WTC11 (cell line): Measurements from ENCODE around the gene MYO5B. TPM values are rescaled to one million over a fixed set of nuclear protein-coding genes. Genes with fewer than 3 reads are reported as not detected.
"Not testable (repeated sequence)": the region's sequence is repeated elsewhere in the genome, so short reads cannot be mapped to it uniquely, and the experiment has no call there.

Experiments used
- ATAC-seq: fragments of 200-7000 bp; cut with Tn5 transposase; 2 replicates; pipeline ENCODE4 v1.10.0; 2021; ENCODE audit warnings: mild to moderate bottlenecking, moderate library complexity
- CTCF ChIA-PET: fragments of 300-600 bp; sonication (Branson Sonifier 250); formaldehyde crosslinking; loops from one replicate; lab custom pipeline; 2021; ENCODE audit warnings: antibody characterized with exemption; lab: Charles Lee
- POLR2A ChIA-PET: fragments of 350-600 bp; sonication (Branson Sonifier 250); formaldehyde crosslinking; loops from one replicate; lab custom pipeline; 2021; ENCODE audit warnings: antibody characterized with exemption; lab: Charles Lee
- DNase-seq: peaks from one replicate; pipeline ENCODE4 v3.0.0; 2021; ENCODE audit warnings: low spot score
- H3K27ac Mint-ChIP-seq: 2 replicates; pipeline ENCODE4 v1.8.0; 2021; ENCODE audit warnings: mixed read lengths
- H3K27me3 Mint-ChIP-seq: 2 replicates; pipeline ENCODE4 v1.8.0; 2021; ENCODE audit warnings: low read depth, mild to moderate bottlenecking, moderate library complexity, mixed read lengths
- H3K36me3 Mint-ChIP-seq: 2 replicates; pipeline ENCODE4 v1.8.0; 2021; ENCODE audit warnings: mixed read lengths
- H3K4me1 Mint-ChIP-seq: 2 replicates; pipeline ENCODE4 v1.8.0; 2022; ENCODE audit warnings: mixed read lengths
- H3K4me3 Mint-ChIP-seq: 2 replicates; pipeline ENCODE4 v1.8.0; 2021; ENCODE audit warnings: mild to moderate bottlenecking, moderate library complexity, mixed read lengths
- H3K9me3 Mint-ChIP-seq: 2 replicates; pipeline ENCODE4 v1.8.0; 2021; ENCODE audit warnings: mixed read lengths
- CBFB ChIP-seq: sonication (generic); formaldehyde crosslinking; IDR thresholded peaks from 2 replicates; pipeline ENCODE4 v1.8.1; 2022; ENCODE audit warnings: mild to moderate bottlenecking, low read depth, missing genetic modification reagents
- CREB1 ChIP-seq: sonication (generic); formaldehyde crosslinking; IDR thresholded peaks from 2 replicates; pipeline ENCODE4 v1.8.0; 2023; ENCODE audit warnings: mild to moderate bottlenecking, missing genetic modification reagents
- CREM ChIP-seq: sonication (generic); formaldehyde crosslinking; IDR thresholded peaks from 2 replicates; pipeline ENCODE4 v1.8.1; 2022; ENCODE audit warnings: mild to moderate bottlenecking, missing genetic modification reagents, moderate library complexity
- ESRRA ChIP-seq: sonication (generic); formaldehyde crosslinking; IDR thresholded peaks from 2 replicates; pipeline ENCODE4 v1.8.1; 2022; ENCODE audit warnings: mild to moderate bottlenecking, missing genetic modification reagents, borderline replicate concordance
- FOXJ3 ChIP-seq: sonication (generic); formaldehyde crosslinking; IDR thresholded peaks from 2 replicates; pipeline ENCODE4 v1.9.0; 2021; ENCODE audit warnings: missing genetic modification reagents, mild to moderate bottlenecking, borderline replicate concordance
- FOXP1 ChIP-seq: sonication (generic); formaldehyde crosslinking; IDR thresholded peaks from 2 replicates; pipeline ENCODE4 v1.8.0; 2022; ENCODE audit warnings: missing genetic modification reagents, mild to moderate bottlenecking, moderate library complexity, borderline replicate concordance
- JAZF1 ChIP-seq: fragments of 250-450 bp; sonication (Bioruptor Pico); IDR thresholded peaks from 2 replicates; pipeline ENCODE4 v1.9.0; 2021; ENCODE audit warnings: moderate library complexity, mild to moderate bottlenecking, inconsistent platforms
- NFATC4 ChIP-seq: fragments of 250-450 bp; sonication (Bioruptor Pico); IDR thresholded peaks from 2 replicates; pipeline ENCODE4 v1.9.0; 2021; ENCODE audit warnings: mild to moderate bottlenecking
- NR3C1 ChIP-seq: sonication (generic); formaldehyde crosslinking; conservative IDR thresholded peaks from 2 replicates; pipeline ENCODE4 v1.8.1; 2023; ENCODE audit warnings: low read depth, mild to moderate bottlenecking, missing genetic modification reagents
- SP1 ChIP-seq: sonication (generic); formaldehyde crosslinking; conservative IDR thresholded peaks from 2 replicates; pipeline ENCODE4 v1.8.1; 2022; ENCODE audit warnings: missing genetic modification reagents
- TEAD4 ChIP-seq: sonication (generic); formaldehyde crosslinking; IDR thresholded peaks from 2 replicates; pipeline ENCODE4 v1.8.0; 2022; ENCODE audit warnings: mild to moderate bottlenecking, missing genetic modification reagents
- TP53 ChIP-seq: sonication (generic); formaldehyde crosslinking; IDR thresholded peaks from 2 replicates; pipeline ENCODE4 v1.8.1; 2023; ENCODE audit warnings: mild to moderate bottlenecking, missing genetic modification reagents
- ZNF121 ChIP-seq: sonication (generic); formaldehyde crosslinking; IDR thresholded peaks from 2 replicates; pipeline ENCODE4 v1.8.0; 2023; ENCODE audit warnings: missing genetic modification reagents
- ZNF138 ChIP-seq: sonication (generic); formaldehyde crosslinking; conservative IDR thresholded peaks from 2 replicates; pipeline ENCODE4 v1.8.1; 2022; ENCODE audit warnings: mild to moderate bottlenecking, moderate library complexity, missing genetic modification reagents
- total RNA-seq: library from RNA; stranded (reverse); gene quantifications from 3 replicates; pipeline ENCODE4 v1.2.3, GENCODE V29; 2021
- TF ChIP-seq, protein P1 (sequence below): sonication (generic); formaldehyde crosslinking; IDR thresholded peaks from 2 replicates; pipeline ENCODE4 v1.8.1; 2023; ENCODE audit warnings: mild to moderate bottlenecking, missing genetic modification reagents, moderate library complexity
- TF ChIP-seq, protein P2 (sequence below): fragments of 250-450 bp; sonication (Bioruptor Pico); IDR thresholded peaks from 2 replicates; pipeline ENCODE4 v1.9.0; 2021; ENCODE audit warnings: mild to moderate bottlenecking

Gene MYO5B
- total RNA-seq, 1 experiment from 2014 or later: 8.7 TPM

DNA sequence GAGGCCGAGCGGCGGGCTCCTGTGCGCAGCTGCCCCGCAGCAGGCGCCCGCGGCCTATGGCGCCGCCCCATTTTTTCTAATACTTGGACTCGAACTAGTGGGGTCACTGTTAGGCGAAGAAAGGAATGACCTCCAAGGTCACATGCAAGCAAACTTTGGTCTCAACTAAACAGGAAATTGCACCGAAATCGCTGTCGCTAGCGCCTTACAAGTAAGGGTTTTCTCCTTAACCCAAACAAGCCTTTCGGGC is 382.0 kb downstream of the MYO5B start:
- Mint-ChIP-seq H3K4me1 (peaks cover 23% of the 10 kb centered on the region), H3K27ac (no peak overlapping the region), H3K27me3 (no peaks in the 10 kb centered on the region), H3K4me3 (peak overlapping the region; percentile 90)
- POLR2A ChIA-PET: no interaction called here
- CTCF ChIA-PET: interaction anchor here (4.2 kb wide), 1 partner anchor 45 kb away, joined by 30 read pairs; no protein-coding TSS in a partner anchor
- DNase-seq: peak; percentile 30
- TF ChIP-seq CREM (CRISPR knock-in tag) (peak; percentile 69; the same call in 1 of the 2 replicates), NR3C1 (CRISPR knock-in tag) (no peak), TP53 (0 out of 2 replicates have a peak, but pooled peaks have one; percentile 13)
- TF ChIP-seq, all 79 proteins: peak for 2
- Mint-ChIP-seq H3K36me3 (peaks cover 27% of the 10 kb centered on the region), H3K9me3 (peaks cover 25% of the 10 kb centered on the region)
- peak; percentile 2 for ATAC-seq

DNA sequence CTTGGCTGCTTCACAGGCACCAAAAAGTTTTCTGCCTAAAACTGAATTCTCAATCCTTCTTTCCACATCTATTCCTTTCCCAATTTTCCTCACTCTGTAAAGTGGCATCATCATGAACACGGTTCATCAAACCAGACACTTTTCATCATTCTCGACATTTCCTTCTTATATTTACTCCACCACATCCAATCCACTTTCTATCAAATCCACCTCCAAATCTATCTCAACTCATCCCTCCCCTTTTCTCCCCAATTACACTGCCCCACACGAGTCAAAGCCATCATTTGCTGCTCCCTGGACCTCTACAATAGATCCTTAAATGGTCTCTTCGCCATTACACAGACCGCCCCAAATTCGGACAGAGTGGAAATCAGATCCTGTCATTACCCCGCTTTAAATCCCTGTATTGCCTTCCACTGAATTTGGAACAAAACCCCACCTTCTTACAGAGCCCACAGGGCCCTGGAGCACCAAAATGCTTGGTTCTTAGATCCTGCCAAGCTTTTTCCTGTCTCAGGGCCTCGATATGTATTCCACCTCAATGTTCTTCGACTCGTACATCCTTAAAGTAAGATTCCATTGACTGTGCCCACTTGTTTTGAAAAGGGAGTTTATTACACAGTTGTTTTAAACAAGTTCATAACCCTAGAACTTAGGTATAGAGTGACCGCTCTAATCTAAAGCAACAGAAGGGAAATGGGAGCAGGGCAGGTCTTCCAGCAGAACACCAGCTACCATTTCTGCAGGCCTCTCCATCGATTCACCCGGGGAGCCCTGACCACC is 382.5 kb downstream of the MYO5B start:
- no peak for DNase-seq
- ATAC-seq: no peak
- Mint-ChIP-seq H3K4me3 (peak overlapping the region; percentile 90), H3K36me3 (peaks cover 29% of the 10 kb centered on the region), H3K4me1 (peaks cover 23% of the 10 kb centered on the region), H3K27me3 (no peaks in the 10 kb centered on the region), H3K27ac (peak overlapping the region; percentile 28), H3K9me3 (peaks cover 29% of the 10 kb centered on the region)
- ChIA-PET CTCF (interaction anchor here (0.9 to 4.2 kb wide), 3 partner anchors 46 to 302 kb away, joined by 3 to 30 read pairs (median 5); no protein-coding TSS in a partner anchor), POLR2A (no interaction called here)
- TF ChIP-seq JAZF1 (CRISPR knock-in tag): no peak
- 0 out of 2 replicates have a peak, but pooled peaks have one; percentile 14 for TF ChIP-seq TEAD4

DNA sequence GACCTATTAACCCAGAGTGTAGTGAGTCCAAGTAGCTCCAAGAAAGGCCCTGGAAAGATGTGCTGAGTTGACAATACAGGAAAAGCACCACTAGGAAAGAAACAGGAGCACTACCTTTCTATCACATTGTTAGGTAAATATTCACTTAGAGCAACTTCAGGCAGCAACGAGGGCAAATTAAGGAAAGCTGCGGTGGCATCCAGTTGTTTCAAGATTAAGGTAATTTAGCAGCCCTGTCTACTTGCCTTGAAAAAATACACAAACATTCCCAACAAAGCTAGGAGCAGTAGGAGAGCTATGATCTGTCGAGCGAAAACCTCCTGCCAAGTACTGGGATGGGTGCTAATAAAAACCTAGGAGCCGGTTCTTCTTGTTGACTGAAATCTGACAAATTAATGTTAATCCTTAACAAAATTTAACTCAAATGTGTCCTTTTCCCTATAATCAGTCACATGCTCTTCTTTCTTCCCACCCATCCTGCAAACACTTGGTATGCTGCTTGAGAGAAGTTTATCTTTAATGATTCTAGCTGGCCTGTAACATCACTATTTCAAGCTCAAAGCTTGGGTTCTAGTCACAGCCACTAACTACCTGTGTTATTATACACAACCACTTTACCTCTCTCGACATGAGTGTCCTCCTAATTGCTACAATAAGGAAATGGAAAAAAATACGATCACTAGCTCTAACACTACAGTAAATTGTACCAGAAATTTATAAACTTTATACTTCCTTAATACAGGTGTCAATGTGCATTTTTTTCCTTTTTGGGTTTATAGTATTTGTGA is 383.6 kb downstream of the MYO5B start:
- Mint-ChIP-seq H3K27ac (peak overlapping the region; percentile 25; the same call in 1 of the 2 replicates), H3K9me3 (peaks cover 29% of the 10 kb centered on the region), H3K4me1 (peaks cover 23% of the 10 kb centered on the region), H3K36me3 (peaks cover 35% of the 10 kb centered on the region), H3K4me3 (peak overlapping the region; percentile 37), H3K27me3 (no peaks in the 10 kb centered on the region)
- no peak for ATAC-seq
- DNase-seq: no peak
- ChIA-PET CTCF (interaction anchor here (0.7 to 4.2 kb wide), 6 partner anchors 33 to 302 kb away, joined by 3 to 30 read pairs (median 4); no protein-coding TSS in a partner anchor), POLR2A (no interaction called here)
- TF ChIP-seq TP53 (no peak), ZNF138 (CRISPR knock-in tag) (no peak), SP1 (no peak), ZNF121 (CRISPR knock-in tag) (no peak), CBFB (CRISPR knock-in tag) (no peak), JAZF1 (CRISPR knock-in tag) (no peak), CREB1 (CRISPR knock-in tag) (no peak), NFATC4 (CRISPR knock-in tag) (no peak), FOXP1 (no peak), ESRRA (CRISPR knock-in tag) (no peak), FOXJ3 (CRISPR knock-in tag) (no peak)
- TF ChIP-seq, protein P1, sequence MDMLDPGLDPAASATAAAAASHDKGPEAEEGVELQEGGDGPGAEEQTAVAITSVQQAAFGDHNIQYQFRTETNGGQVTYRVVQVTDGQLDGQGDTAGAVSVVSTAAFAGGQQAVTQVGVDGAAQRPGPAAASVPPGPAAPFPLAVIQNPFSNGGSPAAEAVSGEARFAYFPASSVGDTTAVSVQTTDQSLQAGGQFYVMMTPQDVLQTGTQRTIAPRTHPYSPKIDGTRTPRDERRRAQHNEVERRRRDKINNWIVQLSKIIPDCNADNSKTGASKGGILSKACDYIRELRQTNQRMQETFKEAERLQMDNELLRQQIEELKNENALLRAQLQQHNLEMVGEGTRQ (CRISPR knock-in tag): no peak
- TF ChIP-seq, protein P2, sequence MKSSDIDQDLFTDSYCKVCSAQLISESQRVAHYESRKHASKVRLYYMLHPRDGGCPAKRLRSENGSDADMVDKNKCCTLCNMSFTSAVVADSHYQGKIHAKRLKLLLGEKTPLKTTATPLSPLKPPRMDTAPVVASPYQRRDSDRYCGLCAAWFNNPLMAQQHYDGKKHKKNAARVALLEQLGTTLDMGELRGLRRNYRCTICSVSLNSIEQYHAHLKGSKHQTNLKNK (CRISPR knock-in tag): no peak

DNA sequence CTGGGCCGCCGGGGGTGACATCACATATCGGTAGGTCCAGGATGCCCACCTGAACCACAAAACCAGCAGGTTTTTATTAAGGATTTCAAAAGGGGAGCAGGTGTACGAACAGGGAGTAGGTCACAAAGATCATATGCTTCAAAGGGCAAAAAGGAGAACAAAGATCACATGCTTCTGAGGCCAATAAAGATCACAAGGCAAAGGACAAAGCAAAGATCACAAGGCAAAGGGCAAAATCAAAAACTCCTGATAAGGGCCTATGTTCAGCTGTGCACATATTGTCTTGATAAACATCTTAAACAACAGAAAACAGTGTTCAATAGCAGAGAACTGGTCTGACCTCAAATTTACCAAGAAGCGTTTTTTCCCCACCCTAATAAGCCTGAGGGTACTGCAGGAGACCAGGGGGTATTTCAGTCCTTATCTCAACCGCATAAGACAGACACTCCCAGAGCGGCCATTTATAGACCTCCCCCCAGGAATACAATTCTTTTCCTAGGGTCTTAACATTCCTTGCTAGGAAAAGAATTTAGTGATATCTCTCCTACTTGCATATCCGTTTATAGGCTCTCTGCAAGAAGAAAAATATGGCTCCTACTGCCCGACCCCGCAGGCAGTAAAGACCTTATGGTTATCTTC is 386.3 kb downstream of the MYO5B start:
- DNase-seq, H3K27ac Mint-ChIP-seq, H3K27me3 Mint-ChIP-seq, POLR2A ChIA-PET, H3K4me3 Mint-ChIP-seq, ATAC-seq: not testable (repeated sequence)
- Mint-ChIP-seq H3K9me3 (peaks cover 29% of the 10 kb centered on the region), H3K4me1 (peaks cover 20% of the 10 kb centered on the region), H3K36me3 (peaks cover 35% of the 10 kb centered on the region)
- CTCF ChIA-PET: interaction anchor here (1.1 kb wide), 1 partner anchor 46 kb away, joined by 5 read pairs; no protein-coding TSS in a partner anchor
